ENCODE results near the gene ADRM1.

ADRM1 gene

DNA sequence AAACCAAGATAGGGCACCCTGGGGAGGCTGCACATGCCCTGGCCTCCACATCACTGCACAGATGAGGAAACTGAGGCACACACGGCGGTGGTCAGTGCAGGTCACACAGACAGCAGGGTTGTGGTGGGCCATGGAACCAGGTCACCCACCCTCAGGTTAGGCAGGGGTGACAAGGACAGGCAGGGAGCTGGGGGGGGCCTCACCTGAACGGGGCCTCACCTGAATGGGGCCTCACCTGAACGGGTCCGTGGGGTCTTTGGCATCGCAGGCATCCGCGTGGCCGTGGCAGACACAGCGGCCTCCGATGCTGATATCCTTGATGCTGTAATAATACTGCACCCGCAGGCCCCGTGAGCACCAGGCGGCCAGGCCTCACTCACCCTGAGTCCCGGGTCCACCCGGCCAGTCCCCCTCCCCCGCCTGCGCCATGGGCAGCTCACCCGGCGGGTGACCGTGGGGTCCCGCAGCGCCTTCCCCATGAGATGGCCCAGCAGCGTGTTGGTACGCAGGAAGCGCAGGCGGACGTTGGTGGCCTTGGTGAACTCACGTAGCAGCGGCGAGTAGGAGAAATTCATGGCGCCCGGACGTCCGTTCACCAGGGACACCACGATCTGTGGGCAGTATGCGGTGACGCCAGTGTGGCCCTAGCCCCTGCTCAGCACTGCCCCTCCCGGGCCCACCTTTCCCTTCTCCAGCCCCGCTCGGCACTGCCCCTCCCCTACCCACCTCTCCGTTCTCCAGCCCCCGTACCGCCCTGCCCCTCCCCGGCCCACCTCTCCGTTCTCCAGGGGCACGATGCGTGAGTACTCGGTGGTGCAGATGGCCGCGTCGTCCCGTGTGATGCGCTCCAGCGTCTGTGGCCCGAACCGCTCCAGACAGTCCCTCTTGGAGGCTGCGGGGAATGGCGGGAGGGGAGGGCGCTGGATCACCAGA is 48.9 kb downstream of the ADRM1 start:
- ATAC-seq: no peak
- TF ChIP-seq ZC3H10 (CRISPR knock-in tag; IDR thresholded peaks at IDR 0.05) (no peak), PPARA (CRISPR knock-in tag; IDR thresholded peaks at IDR 0.05; ENCODE audit: borderline replicate concordance) (no peak), OSR1 (CRISPR knock-in tag; IDR thresholded peaks at IDR 0.05) (no peak), TCF4 (CRISPR knock-in tag; IDR thresholded peaks at IDR 0.05; ENCODE audit: borderline replicate concordance) (no peak)

- ATAC-seq: peak; percentile 44
- TF ChIP-seq, protein P1, sequence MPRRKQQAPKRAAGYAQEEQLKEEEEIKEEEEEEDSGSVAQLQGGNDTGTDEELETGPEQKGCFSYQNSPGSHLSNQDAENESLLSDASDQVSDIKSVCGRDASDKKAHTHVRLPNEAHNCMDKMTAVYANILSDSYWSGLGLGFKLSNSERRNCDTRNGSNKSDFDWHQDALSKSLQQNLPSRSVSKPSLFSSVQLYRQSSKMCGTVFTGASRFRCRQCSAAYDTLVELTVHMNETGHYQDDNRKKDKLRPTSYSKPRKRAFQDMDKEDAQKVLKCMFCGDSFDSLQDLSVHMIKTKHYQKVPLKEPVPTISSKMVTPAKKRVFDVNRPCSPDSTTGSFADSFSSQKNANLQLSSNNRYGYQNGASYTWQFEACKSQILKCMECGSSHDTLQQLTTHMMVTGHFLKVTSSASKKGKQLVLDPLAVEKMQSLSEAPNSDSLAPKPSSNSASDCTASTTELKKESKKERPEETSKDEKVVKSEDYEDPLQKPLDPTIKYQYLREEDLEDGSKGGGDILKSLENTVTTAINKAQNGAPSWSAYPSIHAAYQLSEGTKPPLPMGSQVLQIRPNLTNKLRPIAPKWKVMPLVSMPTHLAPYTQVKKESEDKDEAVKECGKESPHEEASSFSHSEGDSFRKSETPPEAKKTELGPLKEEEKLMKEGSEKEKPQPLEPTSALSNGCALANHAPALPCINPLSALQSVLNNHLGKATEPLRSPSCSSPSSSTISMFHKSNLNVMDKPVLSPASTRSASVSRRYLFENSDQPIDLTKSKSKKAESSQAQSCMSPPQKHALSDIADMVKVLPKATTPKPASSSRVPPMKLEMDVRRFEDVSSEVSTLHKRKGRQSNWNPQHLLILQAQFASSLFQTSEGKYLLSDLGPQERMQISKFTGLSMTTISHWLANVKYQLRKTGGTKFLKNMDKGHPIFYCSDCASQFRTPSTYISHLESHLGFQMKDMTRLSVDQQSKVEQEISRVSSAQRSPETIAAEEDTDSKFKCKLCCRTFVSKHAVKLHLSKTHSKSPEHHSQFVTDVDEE (CRISPR knock-in tag; IDR thresholded peaks at IDR 0.05): peak; percentile 54
- TF ChIP-seq TOX (CRISPR knock-in tag; IDR thresholded peaks at IDR 0.05; ENCODE audit: borderline replicate concordance) (no peak), CSDC2 (CRISPR knock-in tag; IDR thresholded peaks at IDR 0.05) (no peak), BACH2 (CRISPR knock-in tag; IDR thresholded peaks at IDR 0.05; ENCODE audit: borderline replicate concordance) (no peak), RARB (CRISPR knock-in tag; IDR thresholded peaks at IDR 0.05) (no peak), GLIS3 (CRISPR knock-in tag; IDR thresholded peaks at IDR 0.05) (no peak)
Observed at GRCh38 chr20:62352402-62353288, 49.8 kb downstream of the ADRM1 start.

- no peak for ATAC-seq
- no peak for TF ChIP-seq TCF4 (CRISPR knock-in tag; IDR thresholded peaks at IDR 0.05; ENCODE audit: borderline replicate concordance)
- TF ChIP-seq, protein P2, sequence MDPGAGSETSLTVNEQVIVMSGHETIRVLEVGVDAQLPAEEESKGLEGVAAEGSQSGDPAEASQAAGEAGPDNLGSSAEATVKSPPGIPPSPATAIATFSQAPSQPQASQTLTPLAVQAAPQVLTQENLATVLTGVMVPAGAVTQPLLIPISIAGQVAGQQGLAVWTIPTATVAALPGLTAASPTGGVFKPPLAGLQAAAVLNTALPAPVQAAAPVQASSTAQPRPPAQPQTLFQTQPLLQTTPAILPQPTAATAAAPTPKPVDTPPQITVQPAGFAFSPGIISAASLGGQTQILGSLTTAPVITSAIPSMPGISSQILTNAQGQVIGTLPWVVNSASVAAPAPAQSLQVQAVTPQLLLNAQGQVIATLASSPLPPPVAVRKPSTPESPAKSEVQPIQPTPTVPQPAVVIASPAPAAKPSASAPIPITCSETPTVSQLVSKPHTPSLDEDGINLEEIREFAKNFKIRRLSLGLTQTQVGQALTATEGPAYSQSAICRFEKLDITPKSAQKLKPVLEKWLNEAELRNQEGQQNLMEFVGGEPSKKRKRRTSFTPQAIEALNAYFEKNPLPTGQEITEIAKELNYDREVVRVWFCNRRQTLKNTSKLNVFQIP (CRISPR knock-in tag; IDR thresholded peaks at IDR 0.05; ENCODE audit: borderline replicate concordance, low read depth): no peak
- TF ChIP-seq, protein P1 (CRISPR knock-in tag; IDR thresholded peaks at IDR 0.05): no peak
- TF ChIP-seq ZNF565 (CRISPR knock-in tag; conservative IDR thresholded peaks at IDR 0.05; ENCODE audit: low read depth): no peak
Observed at GRCh38 chr20:62353289-62354030, 50.7 kb downstream of the ADRM1 start.

DNA sequence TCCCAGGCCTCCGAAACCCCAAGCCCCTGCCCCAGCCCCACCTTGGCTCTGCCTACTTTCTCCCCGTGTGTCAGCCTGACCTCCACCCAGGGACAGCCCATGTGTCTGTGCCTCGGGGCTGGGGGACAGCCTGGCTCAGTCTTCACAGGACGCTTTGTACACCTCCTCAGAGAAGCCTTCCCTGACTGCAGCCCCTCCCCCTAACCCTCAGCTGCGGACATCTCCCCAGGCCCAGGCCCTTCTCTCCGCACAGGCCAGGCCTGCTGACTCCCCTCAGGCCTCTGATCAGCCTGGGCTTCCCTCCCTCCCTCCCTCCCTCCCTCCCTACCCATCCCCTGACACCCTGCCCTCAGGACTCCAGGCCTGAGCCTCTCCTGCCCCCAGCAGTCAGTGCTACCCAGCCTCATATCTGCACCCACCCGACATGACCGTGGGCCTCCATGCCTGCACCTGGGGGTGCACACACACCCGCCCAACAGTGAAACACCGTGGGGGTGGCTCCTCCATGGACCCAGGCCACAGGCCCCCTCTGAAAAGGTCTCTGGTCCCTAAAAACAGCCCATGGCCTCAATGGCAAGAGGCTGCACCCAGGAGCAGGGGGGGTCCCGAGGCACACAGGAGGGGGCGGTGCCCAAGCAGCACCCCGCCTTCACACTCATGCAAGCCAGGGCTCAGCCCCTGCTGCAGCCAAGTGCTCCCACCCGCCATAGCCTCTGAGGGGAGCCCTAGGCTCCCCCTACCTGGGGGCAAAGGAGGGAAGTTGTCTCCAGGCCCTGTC is 51.4 kb downstream of the ADRM1 start:
- ATAC-seq: no peak

More for the DNA sequence above, 51.4 kb downstream of the ADRM1 start:
- no peak for TF ChIP-seq ESRRG (CRISPR knock-in tag; IDR thresholded peaks at IDR 0.05)
- TF ChIP-seq ARNTL (CRISPR knock-in tag; IDR thresholded peaks at IDR 0.05; ENCODE audit: borderline replicate concordance, low read depth): no peak
- TF ChIP-seq, protein P3, sequence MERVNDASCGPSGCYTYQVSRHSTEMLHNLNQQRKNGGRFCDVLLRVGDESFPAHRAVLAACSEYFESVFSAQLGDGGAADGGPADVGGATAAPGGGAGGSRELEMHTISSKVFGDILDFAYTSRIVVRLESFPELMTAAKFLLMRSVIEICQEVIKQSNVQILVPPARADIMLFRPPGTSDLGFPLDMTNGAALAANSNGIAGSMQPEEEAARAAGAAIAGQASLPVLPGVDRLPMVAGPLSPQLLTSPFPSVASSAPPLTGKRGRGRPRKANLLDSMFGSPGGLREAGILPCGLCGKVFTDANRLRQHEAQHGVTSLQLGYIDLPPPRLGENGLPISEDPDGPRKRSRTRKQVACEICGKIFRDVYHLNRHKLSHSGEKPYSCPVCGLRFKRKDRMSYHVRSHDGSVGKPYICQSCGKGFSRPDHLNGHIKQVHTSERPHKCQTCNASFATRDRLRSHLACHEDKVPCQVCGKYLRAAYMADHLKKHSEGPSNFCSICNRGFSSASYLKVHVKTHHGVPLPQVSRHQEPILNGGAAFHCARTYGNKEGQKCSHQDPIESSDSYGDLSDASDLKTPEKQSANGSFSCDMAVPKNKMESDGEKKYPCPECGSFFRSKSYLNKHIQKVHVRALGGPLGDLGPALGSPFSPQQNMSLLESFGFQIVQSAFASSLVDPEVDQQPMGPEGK (CRISPR knock-in tag; IDR thresholded peaks at IDR 0.05; ENCODE audit: borderline replicate concordance): no peak
- TF ChIP-seq, protein P4, sequence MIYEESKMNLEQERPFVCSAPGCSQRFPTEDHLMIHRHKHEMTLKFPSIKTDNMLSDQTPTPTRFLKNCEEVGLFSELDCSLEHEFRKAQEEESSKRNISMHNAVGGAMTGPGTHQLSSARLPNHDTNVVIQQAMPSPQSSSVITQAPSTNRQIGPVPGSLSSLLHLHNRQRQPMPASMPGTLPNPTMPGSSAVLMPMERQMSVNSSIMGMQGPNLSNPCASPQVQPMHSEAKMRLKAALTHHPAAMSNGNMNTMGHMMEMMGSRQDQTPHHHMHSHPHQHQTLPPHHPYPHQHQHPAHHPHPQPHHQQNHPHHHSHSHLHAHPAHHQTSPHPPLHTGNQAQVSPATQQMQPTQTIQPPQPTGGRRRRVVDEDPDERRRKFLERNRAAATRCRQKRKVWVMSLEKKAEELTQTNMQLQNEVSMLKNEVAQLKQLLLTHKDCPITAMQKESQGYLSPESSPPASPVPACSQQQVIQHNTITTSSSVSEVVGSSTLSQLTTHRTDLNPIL (CRISPR knock-in tag; IDR thresholded peaks at IDR 0.05; ENCODE audit: low read depth): no peak

Measured in SK-N-SH treated with all-trans-retinoic acid at 6 μM for 48 hours (cell line).